OCI-LY1 (cell line): Measurements from ENCODE around the gene AGPAT1.

Experiments used
- H2AFZ ChIP-seq: fragments of 200-600 bp; sonication (generic), shearing (Covaris generic); 2 replicates; pipeline ENCODE4 v1.6.0; 2014; ENCODE audit warnings: antibody characterized with exemption, mild to moderate bottlenecking, low read length
- H3F3A ChIP-seq: fragments of 200-600 bp; sonication (generic), shearing (Covaris generic); 2 replicates; pipeline ENCODE4 v1.6.0; 2014; ENCODE audit warnings: mild to moderate bottlenecking, antibody characterized with exemption, low read length, moderate library complexity; ENCODE audit not compliant: insufficient read depth
- H3K27ac ChIP-seq: fragments of 200-600 bp; sonication (generic); 2 replicates; pipeline ENCODE4 v1.5.1; 2014; ENCODE audit warnings: low read length, mixed run types, mild to moderate bottlenecking, low read depth; ENCODE audit not compliant: poor library complexity, severe bottlenecking
- H3K27me3 ChIP-seq: fragments of 200-600 bp; sonication (generic); 2 replicates; pipeline ENCODE4 v1.6.0; 2014; ENCODE audit warnings: antibody characterized with exemption, mild to moderate bottlenecking, low read length, moderate library complexity; ENCODE audit not compliant: insufficient read depth
- H3K36me3 ChIP-seq: fragments of 200-600 bp; sonication (generic); 2 replicates; pipeline ENCODE4 v1.6.1; 2014; ENCODE audit warnings: mild to moderate bottlenecking, antibody characterized with exemption, low read length, moderate library complexity, mixed read lengths; ENCODE audit not compliant: insufficient read depth
- H3K4me1 ChIP-seq: fragments of 200-600 bp; sonication (generic); 2 replicates; pipeline ENCODE4 v1.5.1; 2014; ENCODE audit warnings: mild to moderate bottlenecking, low read length, moderate library complexity; ENCODE audit not compliant: insufficient read depth, severe bottlenecking
- H3K4me2 ChIP-seq: fragments of 200-600 bp; sonication (generic), shearing (Covaris generic); 2 replicates; pipeline ENCODE4 v1.6.1; 2014; ENCODE audit warnings: low read length
- H3K4me3 ChIP-seq: fragments of 200-600 bp; sonication (generic); 2 replicates; pipeline ENCODE4 v1.5.1; 2014; ENCODE audit warnings: low read length, low read depth, mild to moderate bottlenecking, mixed read lengths; ENCODE audit not compliant: poor library complexity, severe bottlenecking
- H3K79me2 ChIP-seq: fragments of 200-600 bp; shearing (Covaris generic); 2 replicates; pipeline ENCODE4 v1.6.1; 2016; ENCODE audit warnings: mixed run types, low read length, mixed read lengths; ENCODE audit not compliant: insufficient read depth
- H3K9ac ChIP-seq: fragments of 200-600 bp; sonication (generic), shearing (Covaris generic); 2 replicates; pipeline ENCODE4 v1.6.1; 2014; ENCODE audit warnings: mild to moderate bottlenecking, low read length, mixed read lengths
- H3K9me2 ChIP-seq: fragments of 200-600 bp; sonication (generic), shearing (Covaris generic); 2 replicates; pipeline ENCODE4 v1.6.1; 2014; ENCODE audit warnings: low read depth, mild to moderate bottlenecking, low read length, mixed read lengths
- H3K9me3 ChIP-seq: fragments of 200-600 bp; shearing (Covaris generic); 2 replicates; pipeline ENCODE4 v1.6.1; 2014; ENCODE audit warnings: low read length, mixed read lengths
- H4K20me1 ChIP-seq: fragments of 200-600 bp; sonication (generic), shearing (Covaris generic); 2 replicates; pipeline ENCODE4 v1.6.0; 2016; ENCODE audit warnings: mild to moderate bottlenecking, low read length; ENCODE audit not compliant: insufficient read depth
- EZH2 ChIP-seq: fragments of 200-600 bp; sonication (generic), shearing (Covaris generic); IDR thresholded peaks from 2 replicates; pipeline ENCODE4 v1.8.0; 2017; ENCODE audit warnings: borderline replicate concordance, mixed run types, mild to moderate bottlenecking, antibody characterized with exemption, low read length, moderate library complexity, mixed read lengths
- TF ChIP-seq, protein P1 (sequence below): fragments of 200-600 bp; sonication (generic), shearing (Covaris generic); IDR thresholded peaks from 2 replicates; pipeline ENCODE4 v1.5.1; 2017; ENCODE audit warnings: mild to moderate bottlenecking, antibody characterized with exemption, low read length, moderate library complexity, mixed read lengths

The AGPAT1 gene

DNA sequence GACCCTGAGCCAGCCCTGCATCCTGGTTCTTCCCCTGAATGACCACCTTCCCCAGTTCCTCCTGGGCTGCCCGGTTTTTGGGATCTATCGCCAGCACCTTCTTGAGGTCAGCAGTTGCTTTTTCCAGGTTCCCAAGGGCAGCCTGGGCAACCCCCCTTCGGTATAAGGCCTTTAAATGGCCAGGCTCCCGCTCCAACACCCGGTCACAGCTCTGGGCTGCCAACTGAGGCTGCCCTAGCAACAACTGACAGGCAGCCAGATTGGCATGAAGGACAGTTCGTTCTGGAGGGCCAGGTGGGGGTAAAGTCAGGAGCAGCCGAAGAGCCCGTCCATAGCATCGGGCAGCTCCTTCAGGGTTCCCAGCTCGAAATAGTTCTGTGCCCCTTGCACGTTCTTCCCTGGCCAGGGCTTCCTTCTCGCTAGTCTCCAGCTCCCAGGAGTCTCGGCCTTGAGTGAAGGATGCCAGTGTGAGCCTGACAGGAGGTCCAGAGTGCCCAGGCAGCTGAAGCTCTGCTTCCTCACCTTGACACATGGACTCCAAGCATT, 47.1 kb downstream of the AGPAT1 start:
- H3K36me3 ChIP-seq = peaks cover 25% of the 10 kb centered on the region
- H3K9ac ChIP-seq = peak overlapping the region; percentile 76
- H3K4me3 ChIP-seq = peak overlapping the region; percentile 81
- peaks cover 30% of the 10 kb centered on the region for H3K4me1 ChIP-seq
- no peaks in the 10 kb centered on the region for H3K79me2 ChIP-seq
- no peaks in the 10 kb centered on the region for H3K9me3 ChIP-seq
- H3K9me2 ChIP-seq = no peaks in the 10 kb centered on the region
- no peak for TF ChIP-seq EZH2
- TF ChIP-seq, protein P1, sequence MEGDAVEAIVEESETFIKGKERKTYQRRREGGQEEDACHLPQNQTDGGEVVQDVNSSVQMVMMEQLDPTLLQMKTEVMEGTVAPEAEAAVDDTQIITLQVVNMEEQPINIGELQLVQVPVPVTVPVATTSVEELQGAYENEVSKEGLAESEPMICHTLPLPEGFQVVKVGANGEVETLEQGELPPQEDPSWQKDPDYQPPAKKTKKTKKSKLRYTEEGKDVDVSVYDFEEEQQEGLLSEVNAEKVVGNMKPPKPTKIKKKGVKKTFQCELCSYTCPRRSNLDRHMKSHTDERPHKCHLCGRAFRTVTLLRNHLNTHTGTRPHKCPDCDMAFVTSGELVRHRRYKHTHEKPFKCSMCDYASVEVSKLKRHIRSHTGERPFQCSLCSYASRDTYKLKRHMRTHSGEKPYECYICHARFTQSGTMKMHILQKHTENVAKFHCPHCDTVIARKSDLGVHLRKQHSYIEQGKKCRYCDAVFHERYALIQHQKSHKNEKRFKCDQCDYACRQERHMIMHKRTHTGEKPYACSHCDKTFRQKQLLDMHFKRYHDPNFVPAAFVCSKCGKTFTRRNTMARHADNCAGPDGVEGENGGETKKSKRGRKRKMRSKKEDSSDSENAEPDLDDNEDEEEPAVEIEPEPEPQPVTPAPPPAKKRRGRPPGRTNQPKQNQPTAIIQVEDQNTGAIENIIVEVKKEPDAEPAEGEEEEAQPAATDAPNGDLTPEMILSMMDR = no peak
- no peaks in the 10 kb centered on the region for H3K27me3 ChIP-seq
- 0 out of 2 replicates have a peak, but pooled peaks cover 4% of the 10 kb centered on the region for H3F3A ChIP-seq
- H2AFZ ChIP-seq = no peak overlapping the region
- H3K4me2 ChIP-seq = peak overlapping the region; percentile 89
- H4K20me1 ChIP-seq = no peaks in the 10 kb centered on the region
- H3K27ac ChIP-seq = peak overlapping the region; percentile 56

DNA sequence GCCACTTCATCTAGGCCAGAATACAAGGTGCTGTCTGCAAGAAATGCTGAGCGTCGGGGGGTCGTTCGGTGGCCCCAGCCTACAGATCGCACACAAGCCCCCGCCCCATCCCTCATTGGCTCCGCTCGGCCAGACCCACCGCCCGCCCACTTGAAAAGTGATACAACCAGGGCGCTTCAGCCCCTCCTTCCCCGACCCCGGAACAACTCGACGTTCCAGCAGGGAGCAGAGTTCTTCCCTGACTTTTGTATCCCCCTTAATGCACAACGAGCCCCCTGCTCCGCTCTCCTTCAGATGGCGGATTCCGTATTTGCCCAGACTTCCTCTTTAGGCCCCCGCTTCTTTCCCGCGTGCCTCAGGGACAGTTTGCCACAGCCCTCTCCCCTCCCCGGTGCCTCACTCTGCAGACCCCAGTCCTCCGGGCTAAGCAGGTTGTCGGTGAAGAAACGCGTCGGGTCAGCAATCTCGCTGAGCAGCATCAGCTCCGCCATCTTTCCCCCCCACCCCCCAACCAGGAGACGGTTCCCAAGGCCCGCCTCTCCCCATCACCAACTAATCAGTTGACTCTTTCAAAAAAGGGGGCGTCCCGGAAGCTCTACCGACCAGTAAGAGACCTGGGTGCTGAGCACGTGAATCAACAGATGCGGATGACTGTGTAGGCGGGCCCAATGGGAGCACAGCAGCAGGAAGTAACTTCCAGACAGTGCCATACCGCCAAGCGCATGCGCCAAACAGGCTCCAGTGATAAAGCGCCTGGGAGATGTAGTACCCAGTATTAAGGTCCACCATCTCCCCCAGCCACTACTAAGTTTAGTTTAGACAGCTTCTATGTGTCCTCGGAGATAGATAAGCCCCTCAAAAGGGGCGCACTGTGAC, 47.9 kb downstream of the AGPAT1 start, which contains the start of gene ATF6B:
Gene ATF6B, minus strand, starts transcription at position 530 of the 876 bp plus-strand sequence. Its CDS starts 39 bp downstream, at position 491.
- no peaks in the 10 kb centered on the region for H3K27me3 ChIP-seq
- peak within 1 kb of the TSS; percentile 91 for H3K9ac ChIP-seq
- peak within 1 kb of the TSS; percentile 56 for H3K27ac ChIP-seq
- no peaks in the 10 kb centered on the region for H3K9me2 ChIP-seq
- no peaks in the 10 kb centered on the region for H4K20me1 ChIP-seq
- peak within 1 kb of the TSS; percentile 81 for H3K4me3 ChIP-seq
- H3K9me3 ChIP-seq = no peaks in the 10 kb centered on the region
- H3K4me1 ChIP-seq = peaks cover 30% of the 10 kb centered on the region
- no peak for TF ChIP-seq EZH2
- TF ChIP-seq, protein P1 = no peak
- no peaks in the 10 kb centered on the region for H3K79me2 ChIP-seq
- peak within 1 kb of the TSS; percentile 89 for H3K4me2 ChIP-seq
- H3F3A ChIP-seq = 0 out of 2 replicates have a peak, but pooled peaks cover 4% of the 10 kb centered on the region
- peaks cover 31% of the 10 kb centered on the region for H3K36me3 ChIP-seq
- no peak within 1 kb of the TSS for H2AFZ ChIP-seq

DNA sequence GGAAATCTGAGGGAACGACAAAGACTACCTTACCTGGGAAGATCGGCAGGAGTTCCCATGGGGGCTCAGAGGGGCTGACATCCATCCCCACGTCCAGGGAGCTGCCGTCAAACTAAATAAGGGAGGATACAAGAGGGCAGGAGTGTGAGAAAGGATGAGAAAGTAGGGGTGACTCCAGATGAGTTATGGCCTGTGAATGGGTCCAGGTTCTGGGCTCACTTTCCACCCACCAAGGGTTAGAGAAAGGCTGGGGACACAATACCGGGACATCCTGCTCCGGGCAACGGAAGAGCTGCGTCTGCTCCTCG, 48.5 kb downstream of the AGPAT1 start:
- peaks cover 31% of the 10 kb centered on the region for H3K36me3 ChIP-seq
- H3K9me3 ChIP-seq = no peaks in the 10 kb centered on the region
- H3K27ac ChIP-seq = no peak overlapping the region
- peak overlapping the region; percentile 81 for H3K4me3 ChIP-seq
- H3F3A ChIP-seq = 0 out of 2 replicates have a peak, but pooled peaks cover 4% of the 10 kb centered on the region
- H3K9me2 ChIP-seq = no peaks in the 10 kb centered on the region
- H3K9ac ChIP-seq = peak overlapping the region; percentile 91
- H3K4me2 ChIP-seq = peak overlapping the region; percentile 77
- TF ChIP-seq EZH2 = no peak
- TF ChIP-seq, protein P1 = no peak
- H3K4me1 ChIP-seq = peaks cover 30% of the 10 kb centered on the region
- no peaks in the 10 kb centered on the region for H4K20me1 ChIP-seq
- H3K27me3 ChIP-seq = no peaks in the 10 kb centered on the region
- H2AFZ ChIP-seq = no peak overlapping the region
- H3K79me2 ChIP-seq = no peaks in the 10 kb centered on the region
